Caco-2 (cell line): Measurements from ENCODE around the gene ASB3. TPM values are rescaled to one million over a fixed set of nuclear protein-coding genes. Genes with fewer than 3 reads are reported as not detected.

ENCODE experiments used
- BruUV-seq: library from RNA; stranded (reverse); fragments of 400-500 nt; replicated peaks from 2 replicates; lab custom pipeline; 2021; lab: Mats Ljungman, UMichigan
- CTCF ChIA-PET: fragments of 300-600 bp; sonication (Branson Sonifier 250); formaldehyde crosslinking; loops from one replicate; lab custom pipeline; 2022; ENCODE audit warnings: antibody characterized with exemption; lab: Charles Lee
- POLR2A ChIA-PET: fragments of 300-600 bp; sonication (Branson Sonifier 250); formaldehyde crosslinking; loops from one replicate; lab custom pipeline; 2022; ENCODE audit warnings: antibody characterized with exemption; lab: Charles Lee
- DNase-seq, 2 experiments: peaks; one replicate each; pipeline versions ENCODE4 v3.0.0 to v3.0.0-alpha.2; 2020 to 2022
- H3K27me3 ChIP-seq: replicated peaks from 2 replicates; pipeline ENCODE4 v1.6.0; 2011; ENCODE audit warnings: low read length; ENCODE audit not compliant: control insufficient read depth, insufficient read depth
- H3K36me3 ChIP-seq: 2 replicates; pipeline ENCODE4 v1.5.1; 2011; ENCODE audit warnings: low read length; ENCODE audit not compliant: control insufficient read depth, insufficient read depth
- H3K4me1 ChIP-seq: fragments of 250-450 bp; sonication (Bioruptor Pico); 2 replicates; pipeline ENCODE4 v1.5.1; 2020; ENCODE audit warnings: mild to moderate bottlenecking
- H3K4me3 ChIP-seq: 2 replicates; pipeline ENCODE4 v1.5.1; 2011; ENCODE audit warnings: low read depth, mild to moderate bottlenecking, control low read depth, low read length
- H3K9me3 ChIP-seq: fragments of 250-450 bp; sonication (Bioruptor Pico); 2 replicates; pipeline ENCODE4 v1.5.1; 2020; ENCODE audit warnings: mild to moderate bottlenecking, moderate library complexity
- H3K27ac Mint-ChIP-seq: one replicate; pipeline ENCODE4 v1.8.0; 2022; ENCODE audit warnings: mixed read lengths; ENCODE audit not compliant: unreplicated experiment
- H3K27me3 Mint-ChIP-seq: one replicate; pipeline ENCODE4 v1.8.0; 2022; ENCODE audit warnings: mixed read lengths; ENCODE audit not compliant: insufficient read depth, unreplicated experiment
- H3K36me3 Mint-ChIP-seq: one replicate; pipeline ENCODE4 v1.8.0; 2022; ENCODE audit warnings: mild to moderate bottlenecking, mixed read lengths; ENCODE audit not compliant: insufficient read depth, unreplicated experiment
- H3K4me1 Mint-ChIP-seq: one replicate; pipeline ENCODE4 v1.8.0; 2022; ENCODE audit warnings: low read depth, mixed read lengths; ENCODE audit not compliant: unreplicated experiment
- H3K4me3 Mint-ChIP-seq: one replicate; pipeline ENCODE4 v1.8.0; 2022; ENCODE audit warnings: mild to moderate bottlenecking, moderate library complexity, mixed read lengths; ENCODE audit not compliant: unreplicated experiment
- H3K9me3 Mint-ChIP-seq: one replicate; pipeline ENCODE4 v1.8.0; 2022; ENCODE audit warnings: mixed read lengths; ENCODE audit not compliant: unreplicated experiment
- CTCF ChIP-seq, 2 experiments: fragments of 200-600 bp in 1 of 2; IDR thresholded peaks; 1 replicate in 1 of 2; 2 replicates in 1 of 2; pipeline versions ENCODE4 v1.5.1 to v1.8.0; 2011 to 2022; ENCODE audit warnings: antibody characterized with exemption in 1 of 2, control low read depth in 1 of 2, inconsistent platforms in 1 of 2, low read depth in 1 of 2, low read length in 1 of 2, mild to moderate bottlenecking in 1 of 2, moderate library complexity in 1 of 2; ENCODE audit not compliant: insufficient read depth in 1 of 2, severe bottlenecking in 1 of 2, unreplicated experiment in 1 of 2
- intact Hi-C: fragments of 100-400 bp; cut with micrococcal nuclease; formaldehyde crosslinking; loops from one replicate; pipeline ENCODE4 v1.10.0; 2022; ENCODE audit not compliant: unreplicated experiment
- total RNA-seq: library from RNA; stranded (reverse); gene quantifications from 2 replicates; pipeline ENCODE4 v1.2.3, GENCODE V29; 2022

The ASB3 gene
- total RNA-seq, 1 experiment from 2014 or later, result 12.9 TPM

GRCh38 chr2:53737091-53737490 lies 49.7 kb downstream of the ASB3 start:
- no peak overlapping the region for H3K4me3 Mint-ChIP-seq
- no peaks in the 10 kb centered on the region for H3K27me3 Mint-ChIP-seq
- Histone ChIP-seq H3K4me1 (no peaks in the 10 kb centered on the region), H3K36me3 (no peaks in the 10 kb centered on the region), H3K27me3 (no peaks in the 10 kb centered on the region), H3K4me3 (no peak overlapping the region), H3K9me3 (no peaks in the 10 kb centered on the region)
- no TSS peak for BruUV-seq
- no peak overlapping the region for H3K27ac Mint-ChIP-seq
- H3K4me1 Mint-ChIP-seq, result no peaks in the 10 kb centered on the region
- POLR2A ChIA-PET, result no interaction called here
- DNase-seq, result no peak
- intact Hi-C loops, result no loop called here
- TF ChIP-seq CTCF (IDR thresholded peaks at IDR 0.05; ENCODE audit: insufficient read depth in 1 of 2, low read depth in 1 of 2, low read length in 1 of 2, severe bottlenecking in 1 of 2, unreplicated experiment in 1 of 2), result no peak
- no peaks in the 10 kb centered on the region for H3K36me3 Mint-ChIP-seq
- peaks cover 9% of the 10 kb centered on the region for H3K9me3 Mint-ChIP-seq
- CTCF ChIA-PET, result no interaction called here

- H3K36me3 ChIP-seq, result no peaks in the 10 kb centered on the region
- no TSS peak for BruUV-seq
- H3K9me3 ChIP-seq, result no peaks in the 10 kb centered on the region
- ChIA-PET POLR2A (no interaction called here), CTCF (no interaction called here)
- Mint-ChIP-seq H3K36me3 (no peaks in the 10 kb centered on the region), H3K9me3 (peaks cover 5% of the 10 kb centered on the region), H3K4me1 (no peaks in the 10 kb centered on the region), H3K27ac (no peak overlapping the region), H3K27me3 (no peaks in the 10 kb centered on the region), H3K4me3 (no peak overlapping the region)
- H3K4me3 ChIP-seq, result no peak overlapping the region
- DNase-seq, result no peak
- intact Hi-C loops, result no loop called here
- H3K27me3 ChIP-seq, result no peaks in the 10 kb centered on the region
- no peak for TF ChIP-seq CTCF (IDR thresholded peaks at IDR 0.05; ENCODE audit: insufficient read depth in 1 of 2, low read depth in 1 of 2, low read length in 1 of 2, severe bottlenecking in 1 of 2, unreplicated experiment in 1 of 2)
- H3K4me1 ChIP-seq, result no peaks in the 10 kb centered on the region
Observed at GRCh38 chr2:53729143-53729762, 57.5 kb downstream of the ASB3 start.

- Mint-ChIP-seq H3K4me3 (no peak overlapping the region), H3K4me1 (no peaks in the 10 kb centered on the region), H3K27ac (no peak overlapping the region), H3K27me3 (no peaks in the 10 kb centered on the region), H3K36me3 (no peaks in the 10 kb centered on the region), H3K9me3 (no peaks in the 10 kb centered on the region)
- CTCF ChIA-PET, result no interaction called here
- DNase-seq, result no peak
- Histone ChIP-seq H3K36me3 (no peaks in the 10 kb centered on the region), H3K4me1 (no peaks in the 10 kb centered on the region), H3K27me3 (no peaks in the 10 kb centered on the region), H3K9me3 (no peaks in the 10 kb centered on the region), H3K4me3 (no peak overlapping the region)
- intact Hi-C loops, result no loop called here
- TF ChIP-seq CTCF (IDR thresholded peaks at IDR 0.05; ENCODE audit: insufficient read depth in 1 of 2, low read depth in 1 of 2, low read length in 1 of 2, severe bottlenecking in 1 of 2, unreplicated experiment in 1 of 2), result no peak
- no TSS peak for BruUV-seq
- POLR2A ChIA-PET, result no interaction called here
Observed at GRCh38 chr2:53727921-53728320, 58.8 kb downstream of the ASB3 start.
